Hepatocyte (in vitro differentiated cells): ENCODE data around the gene TRPM7. TPM values are rescaled to one million over a fixed set of nuclear protein-coding genes. Genes with fewer than 3 reads are reported as not detected.
"Not testable (repeated sequence)": the region's sequence is repeated elsewhere in the genome, so short reads cannot be mapped to it uniquely, and the experiment has no call there.

Source experiments
- DNase-seq: peaks from one replicate; pipeline ENCODE4 v3.0.0-alpha.2; 2016; ENCODE audit warnings: low spot score
- H2AFZ ChIP-seq: fragments of 200-600 bp; sonication (generic); 2 replicates; pipeline ENCODE4 v1.6.0; 2016; ENCODE audit warnings: antibody characterized with exemption, mild to moderate bottlenecking
- H3K27ac ChIP-seq: fragments of 200-600 bp; sonication (generic); 2 replicates; pipeline ENCODE4 v1.5.1; 2016; ENCODE audit warnings: mild to moderate bottlenecking
- H3K27me3 ChIP-seq: fragments of 200-600 bp; sonication (generic); 2 replicates; pipeline ENCODE4 v1.6.1; 2016
- H3K36me3 ChIP-seq: fragments of 200-600 bp; sonication (generic); replicated peaks from 2 replicates; pipeline ENCODE4 v1.5.1; 2016; ENCODE audit warnings: low read depth; ENCODE audit not compliant: insufficient read depth
- H3K4me1 ChIP-seq: fragments of 200-600 bp; sonication (generic); 2 replicates; pipeline ENCODE4 v1.5.1; 2016; ENCODE audit warnings: mild to moderate bottlenecking, moderate library complexity; ENCODE audit not compliant: insufficient read depth
- H3K4me2 ChIP-seq: fragments of 200-600 bp; sonication (generic); 2 replicates; pipeline ENCODE4 v1.6.0; 2016
- H3K4me3 ChIP-seq: fragments of 200-600 bp; sonication (generic); 2 replicates; pipeline ENCODE4 v1.5.1; 2016; ENCODE audit warnings: mild to moderate bottlenecking
- H3K79me2 ChIP-seq: fragments of 200-600 bp; sonication (generic); 2 replicates; pipeline ENCODE4 v1.6.0; 2017; ENCODE audit warnings: mild to moderate bottlenecking
- H3K9me2 ChIP-seq: fragments of 200-600 bp; sonication (generic); replicated peaks from 2 replicates; pipeline ENCODE4 v1.6.0; 2017; ENCODE audit warnings: mild to moderate bottlenecking; ENCODE audit not compliant: insufficient read depth
- H3K9me3 ChIP-seq: fragments of 200-600 bp; sonication (generic); 2 replicates; pipeline ENCODE4 v1.5.1; 2016; ENCODE audit warnings: low read depth, mild to moderate bottlenecking
- H4K20me1 ChIP-seq: fragments of 200-600 bp; sonication (generic); 2 replicates; pipeline ENCODE4 v1.6.0; 2016; ENCODE audit warnings: mild to moderate bottlenecking; ENCODE audit not compliant: insufficient read depth, poor library complexity, severe bottlenecking
- CTCF ChIP-seq: fragments of 200-600 bp; sonication (generic); IDR thresholded peaks from 2 replicates; pipeline ENCODE4 v1.5.1; 2016; ENCODE audit warnings: antibody characterized with exemption, mild to moderate bottlenecking; ENCODE audit not compliant: poor library complexity
- EZH2 ChIP-seq: fragments of 200-600 bp; sonication (generic); IDR thresholded peaks from 2 replicates; pipeline ENCODE4 v1.6.1; 2016; ENCODE audit warnings: antibody characterized with exemption, mild to moderate bottlenecking, borderline replicate concordance
- EZH2phosphoT487 ChIP-seq: fragments of 200-600 bp; sonication (generic); IDR thresholded peaks from one replicate; pipeline ENCODE4 v1.6.1; 2018; ENCODE audit warnings: antibody characterized with exemption, mild to moderate bottlenecking, low read depth, moderate library complexity; ENCODE audit not compliant: unreplicated experiment, severe bottlenecking
- WGBS: methylation state at CpG from one replicate; pipeline ENCODE4 v1.1.6; 2016; ENCODE audit warnings: low lambda C conversion rate; ENCODE audit errors: missing lambda C conversion rate; 5-methylcytosine and 5-hydroxymethylcytosine counted together
- polyA plus RNA-seq: library from polyadenylated mRNA; unstranded; fragments of >200 nt; fragmentation: Nextera tagmentation; extraction: Ambion mirVana; gene quantifications from 2 replicates; pipeline ENCODE4 v1.2.1, GENCODE V29; 2016
- total RNA-seq: library from RNA; depleted of rRNA; stranded (reverse); fragments of >200 nt; gene quantifications from 2 replicates; pipeline ENCODE4 v1.2.3, GENCODE V29; 2014

The TRPM7 gene
- total and polyA plus RNA-seq, 2 experiments from 2014 or later: 12.2 to 58.3 TPM

GRCh38 chr15:50593761-50594160 lies 92.8 kb downstream of the TRPM7 start:
- Histone ChIP-seq H3K36me3 (peaks cover 7% of the 10 kb centered on the region), H3K4me2 (no peak overlapping the region), H3K27me3 (no peaks in the 10 kb centered on the region), H3K79me2 (no peaks in the 10 kb centered on the region), H3K9me2 (no peaks in the 10 kb centered on the region), H3K27ac (no peak overlapping the region), H2AFZ (no peak overlapping the region), H4K20me1 (no peaks in the 10 kb centered on the region), H3K4me1 (no peaks in the 10 kb centered on the region), H3K9me3 (no peaks in the 10 kb centered on the region), H3K4me3 (no peak overlapping the region)
- TF ChIP-seq EZH2 (no peak), EZH2phosphoT487 (no peak), CTCF (no peak)
- no peak for DNase-seq
- WGBS: 81% methylated on average over 3 of the region's 3 CpGs

- Histone ChIP-seq H3K27me3 (no peaks in the 10 kb centered on the region), H3K9me3 (no peaks in the 10 kb centered on the region), H3K36me3 (peaks cover 11% of the 10 kb centered on the region), H2AFZ (no peak overlapping the region), H3K9me2 (no peaks in the 10 kb centered on the region), H3K27ac (no peak overlapping the region), H3K4me1 (no peaks in the 10 kb centered on the region), H4K20me1 (no peaks in the 10 kb centered on the region), H3K4me2 (no peak overlapping the region), H3K79me2 (no peaks in the 10 kb centered on the region), H3K4me3 (no peak overlapping the region)
- TF ChIP-seq CTCF: no peak
- TF ChIP-seq EZH2phosphoT487: no peak
- no peak for TF ChIP-seq EZH2
- 83% methylated on average over 1 of the region's 1 CpG for whole genome bisulfite sequencing
- DNase-seq: no peak
Measured at GRCh38 chr15:50590288-50590687, 96.3 kb downstream of the TRPM7 start.

GRCh38 chr15:50577492-50577891 lies 109.1 kb downstream of the TRPM7 start:
- H3K4me2 ChIP-seq: no peak overlapping the region
- H2AFZ ChIP-seq: no peak overlapping the region
- WGBS: 93% methylated on average over 2 of the region's 2 CpGs
- H3K36me3 ChIP-seq: no peaks in the 10 kb centered on the region
- TF ChIP-seq EZH2 (no peak), CTCF (no peak), EZH2phosphoT487 (no peak)
- DNase-seq: no peak
- H3K9me2 ChIP-seq: no peaks in the 10 kb centered on the region
- H3K27me3 ChIP-seq: no peaks in the 10 kb centered on the region
- H3K9me3 ChIP-seq: no peaks in the 10 kb centered on the region
- H3K79me2 ChIP-seq: no peaks in the 10 kb centered on the region
- no peaks in the 10 kb centered on the region for H4K20me1 ChIP-seq
- no peak overlapping the region for H3K27ac ChIP-seq
- no peaks in the 10 kb centered on the region for H3K4me1 ChIP-seq
- no peak overlapping the region for H3K4me3 ChIP-seq

GRCh38 chr15:50576166-50576565 lies 110.4 kb downstream of the TRPM7 start:
- Histone ChIP-seq H3K27me3 (no peaks in the 10 kb centered on the region), H3K27ac (no peak overlapping the region), H3K4me1 (no peaks in the 10 kb centered on the region), H3K9me3 (no peaks in the 10 kb centered on the region), H3K4me3 (no peak overlapping the region), H3K36me3 (no peaks in the 10 kb centered on the region), H2AFZ (no peak overlapping the region), H3K9me2 (no peaks in the 10 kb centered on the region), H3K4me2 (no peak overlapping the region), H3K79me2 (no peaks in the 10 kb centered on the region), H4K20me1 (no peaks in the 10 kb centered on the region)
- TF ChIP-seq EZH2 (no peak), CTCF (no peak), EZH2phosphoT487 (no peak)
- DNase-seq: no peak
- 93% methylated on average over 1 of the region's 1 CpG for WGBS

- not testable (repeated sequence) for H3K27ac ChIP-seq, H3K4me1 ChIP-seq, H4K20me1 ChIP-seq, H2AFZ ChIP-seq, H3K4me3 ChIP-seq, H3K36me3 ChIP-seq, H3K4me2 ChIP-seq, H3K9me3 ChIP-seq, H3K27me3 ChIP-seq, H3K9me2 ChIP-seq, DNase-seq, H3K79me2 ChIP-seq
- WGBS: 92% methylated on average over 5 of the region's 5 CpGs
Measured at GRCh38 chr15:50573842-50574241, 112.8 kb downstream of the TRPM7 start.
